ENCODE measurements around the gene UBE2E3.

DNA sequence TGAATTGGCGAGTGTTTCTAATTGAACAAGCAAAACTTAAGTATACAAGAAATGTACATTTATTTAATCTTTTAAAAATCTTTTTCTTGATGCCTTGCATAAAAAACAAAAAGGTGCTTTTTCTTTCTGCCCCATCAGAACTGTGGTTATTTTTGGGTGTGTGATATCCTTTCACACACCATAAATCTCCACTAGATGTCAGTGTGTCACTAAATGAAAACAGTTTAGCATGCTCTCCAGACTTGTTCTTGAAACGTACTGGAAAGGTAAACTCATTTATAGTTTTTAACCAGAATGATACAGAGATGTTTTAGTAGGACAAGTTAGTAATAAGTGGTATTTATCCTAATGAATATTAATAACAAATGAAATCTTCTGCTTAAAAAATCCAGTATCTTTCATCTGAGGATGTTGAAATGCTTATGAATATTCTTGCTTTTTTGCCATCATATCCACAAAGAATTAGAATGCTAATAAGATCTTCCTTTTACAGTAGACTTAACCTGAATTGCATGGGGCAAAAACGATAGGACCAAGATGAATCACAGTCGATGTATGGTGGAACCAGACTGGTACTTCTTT lies 96.8 kb downstream of the UBE2E3 start:
- TF ChIP-seq, protein P1, sequence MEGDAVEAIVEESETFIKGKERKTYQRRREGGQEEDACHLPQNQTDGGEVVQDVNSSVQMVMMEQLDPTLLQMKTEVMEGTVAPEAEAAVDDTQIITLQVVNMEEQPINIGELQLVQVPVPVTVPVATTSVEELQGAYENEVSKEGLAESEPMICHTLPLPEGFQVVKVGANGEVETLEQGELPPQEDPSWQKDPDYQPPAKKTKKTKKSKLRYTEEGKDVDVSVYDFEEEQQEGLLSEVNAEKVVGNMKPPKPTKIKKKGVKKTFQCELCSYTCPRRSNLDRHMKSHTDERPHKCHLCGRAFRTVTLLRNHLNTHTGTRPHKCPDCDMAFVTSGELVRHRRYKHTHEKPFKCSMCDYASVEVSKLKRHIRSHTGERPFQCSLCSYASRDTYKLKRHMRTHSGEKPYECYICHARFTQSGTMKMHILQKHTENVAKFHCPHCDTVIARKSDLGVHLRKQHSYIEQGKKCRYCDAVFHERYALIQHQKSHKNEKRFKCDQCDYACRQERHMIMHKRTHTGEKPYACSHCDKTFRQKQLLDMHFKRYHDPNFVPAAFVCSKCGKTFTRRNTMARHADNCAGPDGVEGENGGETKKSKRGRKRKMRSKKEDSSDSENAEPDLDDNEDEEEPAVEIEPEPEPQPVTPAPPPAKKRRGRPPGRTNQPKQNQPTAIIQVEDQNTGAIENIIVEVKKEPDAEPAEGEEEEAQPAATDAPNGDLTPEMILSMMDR (CRISPR knock-in tag; IDR thresholded peaks at IDR 0.05), result peak; percentile 77
- TF ChIP-seq MEIS1 (CRISPR knock-in tag; IDR thresholded peaks at IDR 0.05; ENCODE audit: borderline replicate concordance), result no peak
